D721Med (cell line): ENCODE measurements around the gene LUZP1.

ENCODE experiments used
- DNase-seq: peaks from one replicate; pipeline ENCODE4 v3.0.0; 2011; ENCODE audit warnings: low spot score; ENCODE audit not compliant: insufficient read length
- FAIRE-seq: peaks from 2 replicates; lab custom pipeline; 2011; peaks lifted over from hg19 to GRCh38; lab: Jason Lieb, UNC
- TF ChIP-seq, protein P1 (sequence below): IDR thresholded peaks from 2 replicates; pipeline ENCODE4 v1.5.1; 2012; ENCODE audit warnings: mild to moderate bottlenecking, control low read depth; ENCODE audit not compliant: insufficient read depth; ENCODE audit errors: missing control alignments

Gene LUZP1

DNA sequence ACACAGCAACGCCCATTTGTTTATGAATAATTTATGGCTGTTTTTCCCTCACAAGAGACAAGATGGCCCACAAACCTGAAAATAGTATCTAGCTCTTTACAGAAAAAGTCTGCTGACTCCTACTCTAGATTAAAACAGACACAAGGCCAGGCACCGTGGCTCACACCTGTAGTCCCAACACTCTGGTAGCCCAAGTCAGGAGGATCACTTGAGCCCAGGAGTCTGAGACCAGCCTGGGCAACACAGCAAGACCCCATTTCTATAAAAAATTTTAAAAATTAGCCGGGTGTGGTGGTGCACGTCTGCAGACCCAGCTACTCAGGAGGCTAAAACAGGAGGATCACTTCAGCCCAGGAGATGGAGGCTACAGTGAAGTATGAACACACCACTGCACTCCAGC lies 34.6 kb downstream of the LUZP1 start:
- TF ChIP-seq, protein P1, sequence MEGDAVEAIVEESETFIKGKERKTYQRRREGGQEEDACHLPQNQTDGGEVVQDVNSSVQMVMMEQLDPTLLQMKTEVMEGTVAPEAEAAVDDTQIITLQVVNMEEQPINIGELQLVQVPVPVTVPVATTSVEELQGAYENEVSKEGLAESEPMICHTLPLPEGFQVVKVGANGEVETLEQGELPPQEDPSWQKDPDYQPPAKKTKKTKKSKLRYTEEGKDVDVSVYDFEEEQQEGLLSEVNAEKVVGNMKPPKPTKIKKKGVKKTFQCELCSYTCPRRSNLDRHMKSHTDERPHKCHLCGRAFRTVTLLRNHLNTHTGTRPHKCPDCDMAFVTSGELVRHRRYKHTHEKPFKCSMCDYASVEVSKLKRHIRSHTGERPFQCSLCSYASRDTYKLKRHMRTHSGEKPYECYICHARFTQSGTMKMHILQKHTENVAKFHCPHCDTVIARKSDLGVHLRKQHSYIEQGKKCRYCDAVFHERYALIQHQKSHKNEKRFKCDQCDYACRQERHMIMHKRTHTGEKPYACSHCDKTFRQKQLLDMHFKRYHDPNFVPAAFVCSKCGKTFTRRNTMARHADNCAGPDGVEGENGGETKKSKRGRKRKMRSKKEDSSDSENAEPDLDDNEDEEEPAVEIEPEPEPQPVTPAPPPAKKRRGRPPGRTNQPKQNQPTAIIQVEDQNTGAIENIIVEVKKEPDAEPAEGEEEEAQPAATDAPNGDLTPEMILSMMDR = no peak
- DNase-seq (no peak), FAIRE-seq (no peak)

DNA sequence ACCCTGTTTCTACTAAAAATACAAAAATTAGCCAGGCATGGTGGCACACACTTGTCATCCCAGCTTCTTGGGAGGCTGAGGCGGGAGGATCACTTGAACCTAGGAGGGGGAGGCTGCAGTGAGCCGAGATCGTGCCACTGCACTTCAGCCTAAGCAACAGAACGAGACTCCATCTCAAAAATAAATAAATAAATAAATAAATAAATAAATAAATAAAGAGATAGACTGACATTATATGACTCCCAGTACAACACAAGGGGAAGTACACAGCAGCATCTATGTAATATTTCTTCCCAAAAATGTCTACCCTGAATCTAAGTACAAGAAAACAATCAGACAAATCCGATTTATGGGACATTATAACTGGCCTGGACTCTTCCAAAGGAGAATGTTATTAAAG lies 35.1 kb downstream of the LUZP1 start:
- TF ChIP-seq, protein P1 = no peak
- no peak for FAIRE-seq
- DNase-seq = no peak

GRCh38 chr1:23132033-23132432 lies 36.6 kb downstream of the LUZP1 start:
- DNase-seq = no peak
- TF ChIP-seq, protein P1 = no peak
- FAIRE-seq = no peak

DNA sequence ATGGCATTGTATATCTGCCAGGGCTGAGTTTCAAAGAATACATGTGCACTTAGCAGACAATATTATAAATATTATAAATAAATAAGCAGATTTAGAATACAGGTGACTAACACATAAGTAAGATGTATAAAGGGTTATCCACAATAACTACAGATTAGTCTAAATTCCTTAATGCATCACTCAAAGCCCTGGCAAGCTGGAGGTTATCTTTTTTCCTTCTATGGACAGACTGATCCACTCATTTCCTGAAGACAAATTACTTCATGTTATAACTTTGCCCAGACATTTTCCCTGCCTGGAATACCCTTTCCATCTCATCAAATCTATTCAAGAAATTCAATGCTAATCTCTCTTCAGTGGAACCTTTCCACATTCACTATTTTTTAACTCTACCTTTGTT lies 38.8 kb downstream of the LUZP1 start:
- TF ChIP-seq, protein P1 = no peak
- DNase-seq = no peak
- FAIRE-seq = no peak

DNA sequence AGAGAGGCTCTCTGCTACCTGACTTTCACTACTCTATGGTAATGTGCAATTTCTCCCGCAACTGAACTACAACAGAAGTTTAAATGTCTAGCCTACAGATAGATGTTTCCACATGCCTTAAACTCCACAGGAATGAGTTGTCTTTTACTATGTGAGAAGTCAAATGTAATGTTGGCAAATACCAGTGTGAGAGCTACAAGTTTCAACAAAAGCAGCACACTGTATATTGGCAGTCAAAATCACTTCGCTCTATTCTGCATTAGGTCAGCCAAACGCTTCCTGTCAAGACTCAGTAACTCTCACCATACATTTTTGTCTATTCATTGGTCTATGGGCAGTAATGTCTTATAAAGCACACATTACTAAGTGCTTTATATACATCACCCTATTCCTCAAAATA lies 41.9 kb downstream of the LUZP1 start:
- DNase-seq (no peak), FAIRE-seq (no peak)
- TF ChIP-seq, protein P1 = no peak

GRCh38 chr1:23126200-23126599 lies 42.5 kb downstream of the LUZP1 start:
- no peak for DNase-seq
- FAIRE-seq = no peak
- TF ChIP-seq, protein P1 = no peak

DNA sequence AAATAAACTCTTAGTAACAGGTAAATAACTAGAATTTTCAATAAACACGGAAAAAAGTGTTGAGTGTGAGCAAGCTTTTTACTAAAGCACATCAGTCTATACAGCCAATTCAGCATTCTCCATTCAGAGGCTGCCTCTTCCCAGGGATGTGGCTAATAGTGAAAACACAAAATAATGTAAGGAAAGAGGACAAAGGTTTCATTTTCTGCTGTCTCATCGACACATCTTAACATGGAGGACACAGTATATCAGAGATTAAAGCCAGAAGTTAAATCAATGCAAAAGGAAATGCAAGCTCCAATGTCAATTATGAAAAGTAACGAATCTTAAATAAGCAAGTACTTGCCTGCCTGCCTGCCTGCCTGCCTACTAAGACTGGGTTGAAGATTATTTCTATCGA lies 43.2 kb downstream of the LUZP1 start:
- TF ChIP-seq, protein P1 = no peak
- FAIRE-seq = no peak
- no peak for DNase-seq
